CD14-positive monocyte (primary cell): ENCODE measurements around the gene SLC5A12. TPM values are rescaled to one million over a fixed set of nuclear protein-coding genes. Genes with fewer than 3 reads are reported as not detected.

Source experiments
- DNase-seq, 3 donors: peaks; one replicate each; pipeline ENCODE4 v3.0.0-alpha.2; 2011 to 2022
- H2AFZ ChIP-seq: 2 replicates; pipeline ENCODE4 v1.6.0; 2012; ENCODE audit warnings: mild to moderate bottlenecking, low read depth, low read length, inconsistent platforms; ENCODE audit not compliant: insufficient read depth, poor library complexity, severe bottlenecking
- H3K27ac ChIP-seq, 2 donors: 1 replicate in 1 of 2; 2 replicates in 1 of 2; pipeline ENCODE4 v1.5.1; 2012 to 2013; ENCODE audit warnings: low read length in 2 of 2, control low read depth in 1 of 2, inconsistent platforms in 1 of 2, low read depth in 1 of 2, mild to moderate bottlenecking in 1 of 2
- H3K27me3 ChIP-seq, 2 donors: one replicate each; pipeline versions ENCODE4 v1.6.0 to v1.6.1; 2011 to 2013; ENCODE audit warnings: low read length in 2 of 2; ENCODE audit not compliant: control insufficient read depth in 2 of 2, insufficient read depth in 2 of 2
- H3K36me3 ChIP-seq, 2 donors: replicated peaks in 1 of 2; 1 replicate in 1 of 2; 2 replicates in 1 of 2; pipeline versions ENCODE4 v1.5.1 to v1.6.1; 2012 to 2013; ENCODE audit warnings: low read length in 2 of 2, control low read depth in 1 of 2, inconsistent platforms in 1 of 2, mild to moderate bottlenecking in 1 of 2; ENCODE audit not compliant: insufficient read depth in 2 of 2, control insufficient read depth in 1 of 2
- H3K4me1 ChIP-seq, 2 donors: 1 replicate in 1 of 2; 2 replicates in 1 of 2; pipeline versions ENCODE4 v1.5.1 to v1.6.1; 2012 to 2013; ENCODE audit warnings: low read length in 2 of 2, control low read depth in 1 of 2, inconsistent platforms in 1 of 2, mild to moderate bottlenecking in 1 of 2, moderate library complexity in 1 of 2; ENCODE audit not compliant: insufficient read depth in 2 of 2, control insufficient read depth in 1 of 2
- H3K4me2 ChIP-seq: replicated peaks from 2 replicates; pipeline ENCODE3; 2012; ENCODE audit warnings: low read length, moderate library complexity, mild to moderate bottlenecking; ENCODE audit not compliant: poor library complexity, severe bottlenecking; ENCODE audit errors: extremely low read depth
- H3K4me3 ChIP-seq, 3 experiments: fragments of 200-600 bp in 1 of 3; sonication (generic) in 1 of 3; replicated peaks in 1 of 3; 1 replicate in 2 of 3; 2 replicates in 1 of 3; pipeline ENCODE4 v1.5.1; 2011 to 2013; ENCODE audit warnings: low read length in 3 of 3, mild to moderate bottlenecking in 3 of 3, control low read depth in 2 of 3, low read depth in 2 of 3, inconsistent platforms in 1 of 3, moderate library complexity in 1 of 3
- H3K79me2 ChIP-seq: 2 replicates; pipeline ENCODE4 v1.6.0; 2012; ENCODE audit warnings: mild to moderate bottlenecking, control low read depth, inconsistent platforms, low read length, moderate library complexity; ENCODE audit not compliant: insufficient read depth
- H3K9ac ChIP-seq: 2 replicates; pipeline ENCODE4 v1.6.0; 2017; ENCODE audit warnings: low read length, mild to moderate bottlenecking; ENCODE audit not compliant: insufficient read depth, poor library complexity, severe bottlenecking
- H3K9me3 ChIP-seq, 2 donors: replicated peaks in 1 of 2; 1 replicate in 1 of 2; 2 replicates in 1 of 2; pipeline versions ENCODE4 v1.5.1 to v1.6.1; 2012 to 2013; ENCODE audit warnings: low read length in 2 of 2, control low read depth in 1 of 2; ENCODE audit not compliant: control insufficient read depth in 1 of 2, insufficient read depth in 1 of 2
- H4K20me1 ChIP-seq: 2 replicates; pipeline ENCODE4 v1.6.0; 2012; ENCODE audit warnings: mild to moderate bottlenecking, low read length, control low read depth, moderate library complexity; ENCODE audit not compliant: insufficient read depth
- H3K27ac Mint-ChIP-seq, 7 donors: one replicate each; pipeline ENCODE4 v1.8.0; 2020; ENCODE audit warnings: mild to moderate bottlenecking in 7 of 7, mixed read lengths in 7 of 7, moderate library complexity in 6 of 7, inconsistent platforms in 2 of 7
- H3K27me3 Mint-ChIP-seq, 3 donors: one replicate each; pipeline ENCODE4 v1.8.0; 2021 to 2022; ENCODE audit warnings: low read depth in 3 of 3, mild to moderate bottlenecking in 3 of 3, mixed read lengths in 3 of 3, moderate library complexity in 3 of 3, inconsistent platforms in 1 of 3
- H3K36me3 Mint-ChIP-seq, 2 donors: one replicate each; pipeline ENCODE4 v1.8.0; 2020; ENCODE audit warnings: mixed read lengths in 2 of 2, inconsistent platforms in 1 of 2, mild to moderate bottlenecking in 1 of 2
- H3K4me1 Mint-ChIP-seq: one replicate; pipeline ENCODE4 v1.8.0; 2020; ENCODE audit warnings: mild to moderate bottlenecking, mixed read lengths
- H3K4me3 Mint-ChIP-seq, 2 donors: one replicate each; pipeline ENCODE4 v1.8.0; 2020; ENCODE audit warnings: mild to moderate bottlenecking in 2 of 2, mixed read lengths in 2 of 2, moderate library complexity in 1 of 2
- H3K9me3 Mint-ChIP-seq, 7 donors: one replicate each; pipeline ENCODE4 v1.8.0; 2020 to 2022; ENCODE audit warnings: mixed read lengths in 7 of 7, mild to moderate bottlenecking in 6 of 7, moderate library complexity in 6 of 7, inconsistent platforms in 2 of 7
- WGBS: methylation state at CpG from one replicate; pipeline ENCODE4 v1.1.5; 2013; ENCODE audit warnings: missing lambda C conversion rate; ENCODE audit not compliant: insufficient coverage; 5-methylcytosine and 5-hydroxymethylcytosine counted together
- intact Hi-C, 2 donors: fragments of 100-400 bp; cut with micrococcal nuclease; formaldehyde crosslinking; loops; one replicate each; pipeline versions ENCODE4 v1.15.0 to v1.15.1; 2023
- polyA plus RNA-seq, 3 donors: library from polyadenylated mRNA; depleted of rRNA in 1 of 3; unstranded in 2 of 3; stranded (reverse) in 1 of 3; fragments of 300-500 nt in 2 of 3; fragments of >200 nt in 1 of 3; fragmentation: Illumina TruSeq in 2 of 3; gene quantifications; 1 replicate in 2 of 3; 2 replicates in 1 of 3; pipeline ENCODE4 v1.2.3, GENCODE V29; 2012 to 2021
- TF ChIP-seq, protein P1 (sequence below): fragments of 200-600 bp; IDR thresholded peaks from one replicate; pipeline ENCODE4 v1.8.0; 2022; ENCODE audit warnings: antibody characterized with exemption, mild to moderate bottlenecking

SLC5A12 gene
- polyA plus RNA-seq, 3 donors: not detected

DNA sequence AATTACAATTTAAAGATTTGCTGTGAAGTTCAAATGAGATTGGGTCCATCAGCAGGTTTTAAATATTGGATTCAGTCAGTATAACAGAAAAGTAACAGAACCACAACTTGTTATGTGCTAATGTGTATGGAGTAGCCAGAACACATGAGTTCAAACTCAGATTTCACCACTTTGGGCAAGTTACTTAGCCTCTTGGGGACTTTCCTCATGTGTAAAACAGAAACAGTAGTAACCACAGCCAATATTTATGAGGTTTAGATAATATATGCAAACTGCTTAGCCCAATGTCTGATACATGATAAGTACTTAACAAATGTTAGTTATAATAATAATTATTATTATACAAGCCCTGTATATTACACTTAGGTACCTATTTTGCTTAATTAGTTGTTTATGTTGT lies 21.8 kb upstream of the SLC5A12 start:
- no peaks in the 10 kb centered on the region for H3K4me1 ChIP-seq
- H3K36me3 ChIP-seq: no peaks in the 10 kb centered on the region
- H3K9ac ChIP-seq: no peak overlapping the region
- H3K4me2 ChIP-seq: no peak overlapping the region
- no peaks in the 10 kb centered on the region for H3K79me2 ChIP-seq
- H2AFZ ChIP-seq: no peak overlapping the region
- intact Hi-C loops: no loop called here
- Mint-ChIP-seq H3K27ac (no peak overlapping the region), H3K4me1 (no peaks in the 10 kb centered on the region), H3K36me3 (no peaks in the 10 kb centered on the region), H3K4me3 (no peak overlapping the region), H3K27me3 (no peaks in the 10 kb centered on the region), H3K9me3 (no peaks in the 10 kb centered on the region)
- no peak for DNase-seq
- no peaks in the 10 kb centered on the region for H3K27me3 ChIP-seq
- no peaks in the 10 kb centered on the region for H3K9me3 ChIP-seq
- TF ChIP-seq, protein P1, sequence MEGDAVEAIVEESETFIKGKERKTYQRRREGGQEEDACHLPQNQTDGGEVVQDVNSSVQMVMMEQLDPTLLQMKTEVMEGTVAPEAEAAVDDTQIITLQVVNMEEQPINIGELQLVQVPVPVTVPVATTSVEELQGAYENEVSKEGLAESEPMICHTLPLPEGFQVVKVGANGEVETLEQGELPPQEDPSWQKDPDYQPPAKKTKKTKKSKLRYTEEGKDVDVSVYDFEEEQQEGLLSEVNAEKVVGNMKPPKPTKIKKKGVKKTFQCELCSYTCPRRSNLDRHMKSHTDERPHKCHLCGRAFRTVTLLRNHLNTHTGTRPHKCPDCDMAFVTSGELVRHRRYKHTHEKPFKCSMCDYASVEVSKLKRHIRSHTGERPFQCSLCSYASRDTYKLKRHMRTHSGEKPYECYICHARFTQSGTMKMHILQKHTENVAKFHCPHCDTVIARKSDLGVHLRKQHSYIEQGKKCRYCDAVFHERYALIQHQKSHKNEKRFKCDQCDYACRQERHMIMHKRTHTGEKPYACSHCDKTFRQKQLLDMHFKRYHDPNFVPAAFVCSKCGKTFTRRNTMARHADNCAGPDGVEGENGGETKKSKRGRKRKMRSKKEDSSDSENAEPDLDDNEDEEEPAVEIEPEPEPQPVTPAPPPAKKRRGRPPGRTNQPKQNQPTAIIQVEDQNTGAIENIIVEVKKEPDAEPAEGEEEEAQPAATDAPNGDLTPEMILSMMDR: no peak
- no peak overlapping the region for H3K27ac ChIP-seq
- H3K4me3 ChIP-seq: no peak overlapping the region
- H4K20me1 ChIP-seq: no peaks in the 10 kb centered on the region

- WGBS: no CpG with 5 or more reads among the region's 1 CpG
Measured at GRCh38 chr11:26742966-26743365, 21.1 kb upstream of the SLC5A12 start.

More at GRCh38 chr11:26742966-26743365, 21.1 kb upstream of the SLC5A12 start:
- H3K9me3 Mint-ChIP-seq: no peaks in the 10 kb centered on the region
- intact Hi-C loops: no loop called here
- Histone ChIP-seq H3K9me3 (no peaks in the 10 kb centered on the region), H3K27ac (no peak overlapping the region), H2AFZ (no peak overlapping the region), H3K79me2 (no peaks in the 10 kb centered on the region), H3K4me3 (no peak overlapping the region), H3K4me1 (no peaks in the 10 kb centered on the region), H3K4me2 (no peak overlapping the region), H4K20me1 (no peaks in the 10 kb centered on the region), H3K27me3 (no peaks in the 10 kb centered on the region), H3K9ac (no peak overlapping the region), H3K36me3 (no peaks in the 10 kb centered on the region)
- TF ChIP-seq, protein P1: no peak
- no peak overlapping the region for H3K27ac Mint-ChIP-seq
- H3K4me3 Mint-ChIP-seq: no peak overlapping the region
- no peaks in the 10 kb centered on the region for H3K27me3 Mint-ChIP-seq
- no peak for DNase-seq
- H3K4me1 Mint-ChIP-seq: no peaks in the 10 kb centered on the region
- no peaks in the 10 kb centered on the region for H3K36me3 Mint-ChIP-seq
